ENCODE data around the gene PRSS48.
"Not testable (repeated sequence)": the region's sequence is repeated elsewhere in the genome, so short reads cannot be mapped to it uniquely, and the experiment has no call there.

Gene PRSS48

DNA sequence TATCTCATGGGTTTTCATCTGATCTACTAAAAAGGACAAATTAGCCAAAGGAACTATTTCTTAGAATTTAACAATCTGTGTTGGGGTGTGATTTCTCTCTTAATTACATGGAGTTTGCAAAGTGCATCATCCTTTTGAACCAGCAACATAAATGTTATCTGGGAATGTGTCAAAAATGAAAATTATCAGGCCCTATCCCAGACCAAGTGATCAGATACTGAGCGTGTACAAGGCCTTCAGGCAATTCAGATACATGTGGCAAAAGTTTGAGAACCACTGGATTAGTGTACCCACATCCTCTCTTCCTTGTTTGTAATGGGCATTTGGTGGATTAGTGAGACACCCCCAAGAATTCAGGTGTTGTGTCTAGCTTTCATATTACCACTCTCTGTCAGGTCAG is 44.6 kb downstream of the PRSS48 start:
- TF ChIP-seq ZFX (IDR thresholded peaks at IDR 0.05), result no peak
- no peak for TF ChIP-seq CTCF (conservative IDR thresholded peaks at IDR 0.05)
- H3K27ac ChIP-seq, result no peak overlapping the region

GRCh38 chr4:151322161-151322560 is 45.2 kb downstream of the PRSS48 start:
- not testable (repeated sequence) for H3K27ac ChIP-seq

DNA sequence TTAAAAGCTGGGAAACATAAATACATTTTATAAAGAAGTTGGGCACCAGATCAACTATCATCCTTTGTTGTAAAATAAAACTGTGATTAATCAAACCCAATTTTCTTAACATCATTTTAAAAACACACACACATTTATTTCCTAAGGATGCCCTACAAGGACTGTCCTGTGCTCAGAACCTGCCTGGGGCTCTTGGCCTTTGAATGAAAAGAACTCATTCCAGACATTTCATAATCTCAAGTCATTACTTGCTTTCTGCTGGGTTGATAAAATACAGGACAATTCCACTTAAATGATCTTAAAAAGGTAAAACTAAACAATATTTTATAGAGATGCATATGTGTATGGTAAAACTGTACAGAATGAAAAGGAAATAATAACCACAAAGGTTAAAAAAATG is 45.6 kb downstream of the PRSS48 start:
- H3K27ac ChIP-seq, result no peak overlapping the region
- no peak for TF ChIP-seq ZFX (IDR thresholded peaks at IDR 0.05)

- TF ChIP-seq ZFX (IDR thresholded peaks at IDR 0.05), result no peak
- H3K27ac ChIP-seq, result no peak overlapping the region
Measured at GRCh38 chr4:151323667-151324066, 46.7 kb downstream of the PRSS48 start.

GRCh38 chr4:151324124-151324751 is 47.3 kb downstream of the PRSS48 start:
- peak overlapping the region; percentile 90 for H3K27ac ChIP-seq

DNA sequence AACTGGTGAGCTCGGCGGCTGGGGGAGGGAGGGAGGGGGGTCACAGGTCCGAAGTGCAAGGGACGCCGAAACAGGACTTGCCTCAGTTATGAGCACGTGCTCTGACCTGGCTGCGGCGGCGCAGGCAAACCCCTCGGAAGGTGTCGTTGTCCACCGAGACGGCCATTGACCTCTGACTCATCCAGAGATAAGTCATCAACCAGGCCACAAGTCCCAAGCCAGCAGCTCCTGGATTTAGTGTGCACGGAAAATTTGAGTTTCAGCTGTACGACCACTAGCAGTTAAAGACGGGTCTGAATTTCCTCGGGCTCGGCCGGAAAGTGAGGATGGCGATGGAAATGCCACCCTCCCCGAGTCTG is 47.8 kb downstream of the PRSS48 start:
- TF ChIP-seq ZFX (IDR thresholded peaks at IDR 0.05) (no peak), CTCF (conservative IDR thresholded peaks at IDR 0.05) (no peak)
- H3K27ac ChIP-seq, result peak overlapping the region; percentile 90

More at GRCh38 chr4:151324124-151324751, 47.3 kb downstream of the PRSS48 start:
- TF ChIP-seq ZFX (IDR thresholded peaks at IDR 0.05) (no peak), CTCF (conservative IDR thresholded peaks at IDR 0.05) (no peak)

DNA sequence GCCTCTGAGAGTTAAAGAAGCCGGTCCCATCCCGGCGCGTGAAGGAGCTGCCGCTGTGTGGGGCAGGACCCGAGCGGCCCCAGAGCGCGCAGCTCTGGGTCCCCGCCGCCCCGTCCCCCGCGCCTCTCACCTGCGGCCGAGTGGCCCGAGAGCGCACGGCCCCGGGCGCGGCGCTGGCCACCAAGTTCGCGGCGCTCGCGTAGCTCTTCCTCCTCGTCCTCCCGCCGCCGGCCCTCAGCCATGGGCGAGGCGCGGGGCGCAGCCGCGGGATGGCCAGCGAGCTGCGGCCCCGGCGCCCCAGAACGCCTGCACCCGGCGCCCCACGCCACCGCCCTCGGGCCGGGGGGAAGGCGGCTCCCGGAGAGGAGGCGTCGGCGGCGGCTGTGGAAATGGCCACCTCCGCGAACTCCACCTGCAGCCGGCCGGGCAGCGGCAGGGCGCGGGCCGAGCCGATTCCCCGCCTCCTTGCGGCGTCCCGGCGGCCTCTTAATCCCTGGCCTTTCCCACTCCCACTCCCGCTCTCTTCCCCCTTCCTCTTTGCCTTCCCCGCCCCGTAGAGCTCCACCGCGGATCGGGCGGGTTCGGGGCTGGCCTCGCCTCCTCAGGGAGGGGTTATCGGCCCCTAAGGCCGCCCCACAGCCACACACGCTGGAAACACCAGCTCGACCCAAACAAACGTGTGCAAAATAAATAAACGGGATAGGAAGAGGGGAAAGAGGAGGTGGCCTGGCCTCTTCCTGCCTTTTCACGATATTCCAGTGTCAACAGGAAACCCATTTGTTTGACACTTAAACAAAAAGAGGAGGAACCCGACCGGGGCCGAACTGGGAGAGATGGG is 48.4 kb downstream of the PRSS48 start, which contains the start of gene SH3D19:
TSS of gene SH3D19 (minus strand) at position 495 of the 838 bp plus-strand sequence. CDS start at position 242, 253 bp downstream.
- TF ChIP-seq CTCF (conservative IDR thresholded peaks at IDR 0.05) (0 out of 2 replicates have a peak, but pooled peaks have one; percentile 4), ZFX (IDR thresholded peaks at IDR 0.05) (peak; percentile 76)
- peak within 1 kb of the TSS; percentile 90 for H3K27ac ChIP-seq

GRCh38 chr4:151325949-151326246 is 48.9 kb downstream of the PRSS48 start:
- TF ChIP-seq ZFX (IDR thresholded peaks at IDR 0.05) (no peak), CTCF (conservative IDR thresholded peaks at IDR 0.05) (no peak)
- peak overlapping the region; percentile 90 for H3K27ac ChIP-seq
